SU-DHL-6 (cell line): Measurements from ENCODE around the gene CC2D1B.

Experiments
- H2AFZ ChIP-seq: fragments of 200-600 bp; sonication (generic); 2 replicates; pipeline ENCODE4 v1.6.1; 2014; ENCODE audit warnings: low read depth, mild to moderate bottlenecking, moderate library complexity, mixed read lengths, antibody characterized with exemption, low read length; ENCODE audit not compliant: severe bottlenecking
- H3F3A ChIP-seq: fragments of 200-600 bp; shearing (Covaris generic); 2 replicates; pipeline ENCODE4 v1.6.0; 2016; ENCODE audit warnings: antibody characterized with exemption, mild to moderate bottlenecking; ENCODE audit not compliant: insufficient read depth
- H3K27ac ChIP-seq: fragments of 200-600 bp; sonication (generic); 2 replicates; pipeline ENCODE4 v1.5.1; 2016; ENCODE audit warnings: low read depth, mild to moderate bottlenecking, low read length, moderate library complexity, mixed read lengths
- H3K27me3 ChIP-seq: fragments of 200-600 bp; sonication (generic), shearing (Covaris generic); 2 replicates; pipeline ENCODE4 v1.6.0; 2014; ENCODE audit warnings: mild to moderate bottlenecking, low read length
- H3K36me3 ChIP-seq: fragments of 200-600 bp; sonication (generic); 2 replicates; pipeline ENCODE4 v1.6.1; 2014; ENCODE audit warnings: mild to moderate bottlenecking, low read length, mixed read lengths
- H3K4me2 ChIP-seq: fragments of 300-600, 200-600 bp; shearing (Covaris generic), sonication (generic); 2 replicates; pipeline ENCODE4 v1.6.0; 2014; ENCODE audit warnings: low read length, low read depth, mild to moderate bottlenecking; ENCODE audit not compliant: poor library complexity, severe bottlenecking
- H3K4me3 ChIP-seq: fragments of 200-600 bp; sonication (generic); 2 replicates; pipeline ENCODE4 v1.5.1; 2014; ENCODE audit warnings: antibody characterized with exemption, low read length, mild to moderate bottlenecking, mixed read lengths; ENCODE audit not compliant: insufficient read depth, poor library complexity, severe bottlenecking
- H3K79me2 ChIP-seq: fragments of 200-600 bp; sonication (generic); 2 replicates; pipeline ENCODE4 v1.6.1; 2014; ENCODE audit warnings: mild to moderate bottlenecking, low read length, moderate library complexity; ENCODE audit not compliant: insufficient read depth
- H3K9ac ChIP-seq: fragments of 200-600 bp; sonication (generic); 2 replicates; pipeline ENCODE4 v1.7.0; 2014; ENCODE audit warnings: mild to moderate bottlenecking, low read length
- H3K9me2 ChIP-seq: fragments of 200-600 bp; sonication (generic); replicated peaks from 2 replicates; pipeline ENCODE4 v1.6.1; 2014; ENCODE audit warnings: low read length; ENCODE audit not compliant: insufficient read depth
- H3K9me3 ChIP-seq: fragments of 200-600 bp; sonication (generic); 2 replicates; pipeline ENCODE4 v1.6.1; 2014; ENCODE audit warnings: low read length, mixed read lengths; ENCODE audit not compliant: insufficient read depth
- H4K20me1 ChIP-seq: fragments of 200-600 bp; sonication (generic); 2 replicates; pipeline ENCODE4 v1.6.1; 2014; ENCODE audit warnings: low read depth, mild to moderate bottlenecking, antibody characterized with exemption, low read length, moderate library complexity, mixed read lengths
- CTCF ChIP-seq: fragments of 200-600 bp; sonication (generic); IDR thresholded peaks from one replicate; pipeline ENCODE4 v1.5.1; 2017; ENCODE audit warnings: antibody characterized with exemption, mild to moderate bottlenecking, low read length, moderate library complexity; ENCODE audit not compliant: insufficient read depth, poor library complexity, severe bottlenecking
- EZH2phosphoT487 ChIP-seq: fragments of 200-600 bp; sonication (generic), shearing (Covaris generic); conservative IDR thresholded peaks from 2 replicates; pipeline ENCODE4 v1.6.1; 2018; ENCODE audit warnings: mild to moderate bottlenecking, antibody characterized with exemption, low read length, moderate library complexity, mixed read lengths

Gene CC2D1B

GRCh38 chr1:52345252-52345651 is 20.8 kb downstream of the CC2D1B start:
- Histone ChIP-seq H3K4me3 (no peak overlapping the region), H3K9me3 (no peaks in the 10 kb centered on the region), H3K27me3 (no peaks in the 10 kb centered on the region), H4K20me1 (no peaks in the 10 kb centered on the region), H3K9me2 (no peaks in the 10 kb centered on the region), H3K79me2 (no peaks in the 10 kb centered on the region), H2AFZ (no peak overlapping the region), H3F3A (no peaks in the 10 kb centered on the region), H3K4me2 (no peak overlapping the region), H3K36me3 (no peaks in the 10 kb centered on the region), H3K27ac (no peak overlapping the region), H3K9ac (no peak overlapping the region)
- TF ChIP-seq EZH2phosphoT487 = no peak
- no peak for TF ChIP-seq CTCF

GRCh38 chr1:52343979-52344378 is 22.0 kb downstream of the CC2D1B start:
- Histone ChIP-seq H3K4me2 (no peak overlapping the region), H3K9me3 (no peaks in the 10 kb centered on the region), H2AFZ (no peak overlapping the region), H4K20me1 (no peaks in the 10 kb centered on the region), H3K27ac (no peak overlapping the region), H3K9ac (no peak overlapping the region), H3K36me3 (no peaks in the 10 kb centered on the region), H3F3A (no peaks in the 10 kb centered on the region), H3K27me3 (no peaks in the 10 kb centered on the region), H3K79me2 (no peaks in the 10 kb centered on the region), H3K9me2 (no peaks in the 10 kb centered on the region), H3K4me3 (no peak overlapping the region)
- TF ChIP-seq EZH2phosphoT487 = no peak
- TF ChIP-seq CTCF = no peak

- Histone ChIP-seq H3K9me2 (no peaks in the 10 kb centered on the region), H4K20me1 (no peaks in the 10 kb centered on the region), H3K36me3 (no peaks in the 10 kb centered on the region), H3K79me2 (no peaks in the 10 kb centered on the region), H3K4me3 (no peak overlapping the region), H2AFZ (no peak overlapping the region), H3K4me2 (no peak overlapping the region), H3K9ac (no peak overlapping the region), H3K27me3 (no peaks in the 10 kb centered on the region), H3K27ac (no peak overlapping the region), H3K9me3 (no peaks in the 10 kb centered on the region), H3F3A (no peaks in the 10 kb centered on the region)
- TF ChIP-seq EZH2phosphoT487 = no peak
Measured at GRCh38 chr1:52341655-52342260, 24.2 kb downstream of the CC2D1B start.

- H3K79me2 ChIP-seq = no peaks in the 10 kb centered on the region
- TF ChIP-seq CTCF (no peak), EZH2phosphoT487 (no peak)
- H3K27me3 ChIP-seq = no peaks in the 10 kb centered on the region
- no peaks in the 10 kb centered on the region for H3F3A ChIP-seq
- no peak overlapping the region for H2AFZ ChIP-seq
- H3K9ac ChIP-seq = no peak overlapping the region
- H3K9me3 ChIP-seq = no peaks in the 10 kb centered on the region
- H4K20me1 ChIP-seq = no peaks in the 10 kb centered on the region
- no peaks in the 10 kb centered on the region for H3K36me3 ChIP-seq
- no peaks in the 10 kb centered on the region for H3K9me2 ChIP-seq
- no peak overlapping the region for H3K27ac ChIP-seq
- no peak overlapping the region for H3K4me3 ChIP-seq
- no peak overlapping the region for H3K4me2 ChIP-seq
Measured at GRCh38 chr1:52337439-52337838, 28.6 kb downstream of the CC2D1B start.
